Measurements from ENCODE around the gene HYAL1. TPM values are rescaled to one million over a fixed set of nuclear protein-coding genes. Genes with fewer than 3 reads are reported as not detected.
"Not testable (repeated sequence)": the region's sequence is repeated elsewhere in the genome, so short reads cannot be mapped to it uniquely, and the experiment has no call there.

HYAL1 gene
- total RNA-seq, 4 donors from 2014 or later, result 16.5 to 26.5 (median 20.8) TPM

DNA sequence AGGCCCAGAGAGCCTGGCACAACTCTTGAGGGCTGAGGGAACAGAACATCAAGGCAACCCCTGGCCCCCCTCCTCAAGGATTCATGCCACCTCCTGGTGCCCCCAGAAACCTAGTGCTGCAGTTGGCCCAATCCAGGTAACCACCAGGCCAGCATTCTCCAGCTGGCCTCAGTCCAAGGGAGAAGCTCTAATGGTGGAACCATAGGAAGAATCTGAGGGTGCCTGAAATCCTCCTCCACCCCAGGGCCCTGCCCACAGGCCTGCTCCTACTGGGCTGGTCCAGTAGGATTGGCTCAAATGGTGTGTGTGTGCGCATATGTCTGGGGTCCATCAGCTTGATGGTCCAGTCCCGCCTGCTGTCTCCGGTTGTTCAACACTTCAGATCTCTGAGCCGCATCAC is 11.4 kb upstream of the HYAL1 start:
- no peak overlapping the region for H3K4me3 ChIP-seq
- H3K27me3 ChIP-seq, result no peaks in the 10 kb centered on the region
- no peak for DNase-seq (ENCODE audit: low spot score in 2 of 2)
- peaks cover 0 to 63% (median 0%) of the 10 kb centered on the region in 3 donors for H3K36me3 ChIP-seq
- WGBS, 2 donors, result 96 to 99% methylated on average over 4 of the region's 4 CpGs
- no peak overlapping the region for H3K27ac ChIP-seq
- TF ChIP-seq, protein P1, sequence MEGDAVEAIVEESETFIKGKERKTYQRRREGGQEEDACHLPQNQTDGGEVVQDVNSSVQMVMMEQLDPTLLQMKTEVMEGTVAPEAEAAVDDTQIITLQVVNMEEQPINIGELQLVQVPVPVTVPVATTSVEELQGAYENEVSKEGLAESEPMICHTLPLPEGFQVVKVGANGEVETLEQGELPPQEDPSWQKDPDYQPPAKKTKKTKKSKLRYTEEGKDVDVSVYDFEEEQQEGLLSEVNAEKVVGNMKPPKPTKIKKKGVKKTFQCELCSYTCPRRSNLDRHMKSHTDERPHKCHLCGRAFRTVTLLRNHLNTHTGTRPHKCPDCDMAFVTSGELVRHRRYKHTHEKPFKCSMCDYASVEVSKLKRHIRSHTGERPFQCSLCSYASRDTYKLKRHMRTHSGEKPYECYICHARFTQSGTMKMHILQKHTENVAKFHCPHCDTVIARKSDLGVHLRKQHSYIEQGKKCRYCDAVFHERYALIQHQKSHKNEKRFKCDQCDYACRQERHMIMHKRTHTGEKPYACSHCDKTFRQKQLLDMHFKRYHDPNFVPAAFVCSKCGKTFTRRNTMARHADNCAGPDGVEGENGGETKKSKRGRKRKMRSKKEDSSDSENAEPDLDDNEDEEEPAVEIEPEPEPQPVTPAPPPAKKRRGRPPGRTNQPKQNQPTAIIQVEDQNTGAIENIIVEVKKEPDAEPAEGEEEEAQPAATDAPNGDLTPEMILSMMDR (IDR thresholded peaks at IDR 0.05), result no peak
- TF ChIP-seq POLR2A (IDR thresholded peaks at IDR 0.05), result no peak
- TF ChIP-seq EP300 (IDR thresholded peaks at IDR 0.05), result no peak
- H3K4me1 ChIP-seq, result peaks cover 0 to 38% (median 25%) of the 10 kb centered on the region in 4 donors
- no peaks in the 10 kb centered on the region for H3K9me3 ChIP-seq

- TF ChIP-seq EP300 (IDR thresholded peaks at IDR 0.05), result no peak
- no peak for TF ChIP-seq POLR2A (IDR thresholded peaks at IDR 0.05)
- TF ChIP-seq, protein P1 (IDR thresholded peaks at IDR 0.05), result no peak
These were observed 11.0 kb upstream of the HYAL1 start for GRCh38 chr3:50314342-50314741.

GRCh38 chr3:50312041-50312440 is 8.7 kb upstream of the HYAL1 start:
- DNase-seq (ENCODE audit: low spot score in 2 of 2); H3K27ac ChIP-seq; H3K27me3 ChIP-seq; H3K9me3 ChIP-seq; H3K4me3 ChIP-seq: not testable (repeated sequence)
- H3K36me3 ChIP-seq, result peaks cover 0 to 58% (median 0%) of the 10 kb centered on the region in 3 donors
- WGBS, 2 donors, result 96 to 97% methylated on average over 14 to 16 of the region's 32 CpGs
- peaks cover 0 to 12% (median 1%) of the 10 kb centered on the region in 4 donors for H3K4me1 ChIP-seq

More at GRCh38 chr3:50314342-50314741, 11.0 kb upstream of the HYAL1 start:
- 81 to 83% methylated on average over 3 of the region's 3 CpGs for WGBS, 2 donors
- Histone ChIP-seq H3K27me3 (no peaks in the 10 kb centered on the region), H3K4me1 (peaks cover 0 to 35% (median 21%) of the 10 kb centered on the region in 4 donors), H3K4me3 (no peak overlapping the region), H3K27ac (no peak overlapping the region), H3K36me3 (peaks cover 0 to 63% (median 0%) of the 10 kb centered on the region in 3 donors), H3K9me3 (no peaks in the 10 kb centered on the region)
- DNase-seq (ENCODE audit: low spot score in 2 of 2), result no peak

DNA sequence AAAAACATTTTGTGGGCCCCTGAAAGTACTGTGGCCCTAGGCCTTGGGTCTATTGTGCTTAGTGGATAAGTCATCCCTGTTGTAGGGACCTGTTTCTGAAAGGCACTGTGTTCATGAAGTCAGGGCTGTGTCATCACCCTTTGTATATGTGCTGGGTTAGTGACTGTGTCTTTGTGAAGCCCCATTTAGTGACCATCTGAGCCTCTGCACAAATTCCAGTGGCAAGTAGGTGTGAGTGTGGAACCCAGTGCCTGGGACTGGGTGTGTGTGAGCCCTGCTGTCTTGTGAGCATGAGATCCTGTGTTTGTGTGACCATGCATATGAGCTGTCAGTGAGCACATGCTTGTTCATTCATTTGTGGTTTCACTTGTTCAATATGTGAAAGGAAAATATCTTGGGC is 1.2 kb upstream of the HYAL1 start:
- TF ChIP-seq POLR2A (IDR thresholded peaks at IDR 0.05) (no peak), EP300 (IDR thresholded peaks at IDR 0.05) (no peak)
- TF ChIP-seq, protein P1 (IDR thresholded peaks at IDR 0.05), result no peak
- DNase-seq (ENCODE audit: low spot score in 2 of 2), result no peak
- H3K9me3 ChIP-seq, result no peaks in the 10 kb centered on the region
- H3K27me3 ChIP-seq, result no peaks in the 10 kb centered on the region
- H3K27ac ChIP-seq, result peak overlapping the region in 2 of 4 donors; percentile 3 to 89
- no peak overlapping the region for H3K4me3 ChIP-seq
- H3K36me3 ChIP-seq, result peaks cover 0 to 19% (median 0%) of the 10 kb centered on the region in 3 donors
- peaks cover 0 to 44% (median 27%) of the 10 kb centered on the region in 4 donors for H3K4me1 ChIP-seq

DNA sequence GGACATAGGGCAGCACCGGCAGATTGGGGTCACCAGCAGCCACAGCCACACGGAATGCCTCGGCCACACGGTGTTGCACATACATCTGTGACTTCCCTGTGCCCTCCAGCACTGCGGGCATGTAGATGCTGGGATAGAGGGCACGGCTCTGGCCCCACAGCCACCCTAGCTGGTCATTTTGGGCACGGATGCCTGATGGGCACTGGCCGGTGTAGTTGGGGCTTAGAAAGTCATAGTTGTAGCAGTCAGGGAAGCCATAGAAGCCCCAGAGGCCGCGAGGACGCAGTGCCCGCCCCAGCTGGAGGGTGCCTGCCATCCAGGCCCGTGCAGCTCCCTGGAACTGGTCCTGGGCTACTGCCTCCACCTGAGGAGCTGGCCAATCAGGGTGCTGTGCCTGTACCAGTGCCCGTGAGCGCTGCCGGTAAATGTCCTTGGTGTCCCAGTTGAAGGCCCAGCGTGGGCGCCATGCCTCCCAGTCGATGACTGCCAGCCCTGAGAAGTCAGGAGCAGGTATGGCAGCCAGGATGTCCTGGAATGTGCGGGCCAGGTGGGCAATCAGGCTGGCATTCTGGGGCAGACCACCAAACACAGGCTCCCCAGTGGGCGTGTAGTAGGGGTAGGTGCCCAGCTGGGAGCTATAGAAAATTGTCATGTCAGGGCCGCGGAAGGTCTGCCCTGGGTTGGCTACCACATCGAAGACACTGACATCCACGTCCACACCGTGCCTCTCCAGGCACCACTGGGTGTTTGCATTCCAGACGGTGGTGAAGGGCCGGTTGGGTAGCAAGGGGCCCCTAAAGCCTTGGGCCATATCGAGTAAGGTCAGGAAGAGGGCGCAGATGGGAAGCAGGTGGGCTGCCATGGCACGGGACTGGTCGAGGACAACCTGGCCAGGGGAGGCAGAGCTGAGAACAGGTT is 1.0 kb downstream of the HYAL1 start:
- H3K27ac ChIP-seq, result peak overlapping the region; percentile 45 to 89 (median 75)
- DNase-seq (ENCODE audit: low spot score in 2 of 2), result no peak
- no peak for TF ChIP-seq EP300 (IDR thresholded peaks at IDR 0.05)
- no peak for TF ChIP-seq POLR2A (IDR thresholded peaks at IDR 0.05)
- TF ChIP-seq, protein P1 (IDR thresholded peaks at IDR 0.05), result no peak
- H3K27me3 ChIP-seq, result no peaks in the 10 kb centered on the region
- H3K36me3 ChIP-seq, result peaks cover 0 to 4% (median 0%) of the 10 kb centered on the region in 3 donors
- WGBS, 2 donors, result 82 to 84% methylated on average over 21 to 24 of the region's 32 CpGs
- H3K9me3 ChIP-seq, result no peaks in the 10 kb centered on the region
- H3K4me3 ChIP-seq, result peak overlapping the region in 2 of 4 donors; percentile 20 to 44
- peaks cover 0 to 59% (median 40%) of the 10 kb centered on the region in 4 donors for H3K4me1 ChIP-seq

All from tibial nerve (tissue), 4 donors.